Uterus (tissue), 4 donors: Measurements from ENCODE around the gene PTPRM. TPM values are rescaled to one million over a fixed set of nuclear protein-coding genes. Genes with fewer than 3 reads are reported as not detected.

ENCODE experiments used
- DNase-seq, 2 donors: peaks; one replicate each; pipeline ENCODE4 v3.0.0-alpha.2; 2019 to 2020
- H3K27ac ChIP-seq, 2 donors: fragments of 200-600 bp; sonication (generic); 1 replicate in 1 of 2; 2 replicates in 1 of 2; pipeline ENCODE4 v1.5.1; 2016 to 2018
- H3K27me3 ChIP-seq, 2 donors: fragments of 200-600 bp; sonication (generic); one replicate each; pipeline ENCODE4 v1.5.1; 2018 to 2019; ENCODE audit warnings: control low read depth in 1 of 2
- H3K36me3 ChIP-seq, 2 donors: fragments of 200-600 bp; sonication (generic); one replicate each; pipeline ENCODE4 v1.5.1; 2019; ENCODE audit warnings: control low read depth in 1 of 2
- H3K4me1 ChIP-seq, 2 donors: fragments of 200-600 bp; sonication (generic); one replicate each; pipeline ENCODE4 v1.5.1; 2018 to 2019; ENCODE audit warnings: control low read depth in 1 of 2
- H3K4me3 ChIP-seq, 2 donors: fragments of 200-600 bp; sonication (generic); 1 replicate in 1 of 2; 2 replicates in 1 of 2; pipeline ENCODE4 v1.5.1; 2018 to 2019; ENCODE audit warnings: mild to moderate bottlenecking in 1 of 2
- H3K9me3 ChIP-seq, 2 donors: fragments of 200-600 bp; sonication (generic); one replicate each; pipeline ENCODE4 v1.5.1; 2019; ENCODE audit warnings: control low read depth in 1 of 2
- CTCF ChIP-seq, 4 experiments: fragments of 200-600 bp in 2 of 4; fragments of 450-650 bp in 2 of 4; sonication (generic) in 2 of 4; IDR thresholded peaks; one replicate each; pipeline ENCODE4 v1.5.1; 2016 to 2019; ENCODE audit warnings: antibody characterized with exemption in 4 of 4, mild to moderate bottlenecking in 2 of 4, moderate library complexity in 1 of 4
- POLR2A ChIP-seq, 2 donors: fragments of 450-650 bp; IDR thresholded peaks; one replicate each; pipeline ENCODE4 v1.6.1; 2016; ENCODE audit warnings: antibody characterized with exemption in 2 of 2, mild to moderate bottlenecking in 1 of 2, moderate library complexity in 1 of 2
- intact Hi-C: fragments of 100-400 bp; cut with DNase I; formaldehyde crosslinking; loops from one replicate; pipeline ENCODE4 v1.15.1; 2023; ENCODE audit warnings: low total_unique reads
- total RNA-seq, 4 donors: library from RNA; depleted of rRNA in 3 of 4; stranded (reverse); fragments of >200 nt in 3 of 4; gene quantifications; one replicate each; pipeline versions ENCODE4 v1.1.0 to v1.2.4, GENCODE V29; 2014 to 2023
- donor health status: DM: yes; HTN: yes; CAD: no.

PTPRM gene
- total RNA-seq, 4 donors from 2014 or later: 62.0 to 127 (median 85.7) TPM

- H3K9me3 ChIP-seq: no peaks in the 10 kb centered on the region
- no peaks in the 10 kb centered on the region for H3K36me3 ChIP-seq
- no peak overlapping the region for H3K27ac ChIP-seq
- no peak for TF ChIP-seq CTCF (IDR thresholded peaks at IDR 0.05)
- TF ChIP-seq POLR2A (IDR thresholded peaks at IDR 0.05): no peak
- intact Hi-C loops: no loop called here
- H3K27me3 ChIP-seq: no peaks in the 10 kb centered on the region
- no peaks in the 10 kb centered on the region for H3K4me1 ChIP-seq
- no peak overlapping the region for H3K4me3 ChIP-seq
- no peak for DNase-seq
Observed at GRCh38 chr18:7571626-7572025, 4.5 kb downstream of the PTPRM start.

GRCh38 chr18:7572822-7573221 is 5.7 kb downstream of the PTPRM start:
- Histone ChIP-seq H3K4me3 (no peak overlapping the region), H3K27me3 (no peaks in the 10 kb centered on the region), H3K9me3 (no peaks in the 10 kb centered on the region), H3K4me1 (no peaks in the 10 kb centered on the region), H3K27ac (no peak overlapping the region), H3K36me3 (no peaks in the 10 kb centered on the region)
- DNase-seq: no peak
- TF ChIP-seq CTCF (IDR thresholded peaks at IDR 0.05): no peak
- no peak for TF ChIP-seq POLR2A (IDR thresholded peaks at IDR 0.05)
- intact Hi-C loops: no loop called here

GRCh38 chr18:7575465-7576028 is 8.4 kb downstream of the PTPRM start:
- Histone ChIP-seq H3K4me1 (no peaks in the 10 kb centered on the region), H3K27ac (no peak overlapping the region), H3K27me3 (no peaks in the 10 kb centered on the region), H3K36me3 (no peaks in the 10 kb centered on the region), H3K4me3 (no peak overlapping the region), H3K9me3 (no peaks in the 10 kb centered on the region)
- no peak for DNase-seq
- TF ChIP-seq CTCF (IDR thresholded peaks at IDR 0.05): no peak
- no peak for TF ChIP-seq POLR2A (IDR thresholded peaks at IDR 0.05)
- intact Hi-C loops: no loop called here

- Histone ChIP-seq H3K36me3 (no peaks in the 10 kb centered on the region), H3K4me3 (no peak overlapping the region), H3K9me3 (no peaks in the 10 kb centered on the region), H3K27me3 (no peaks in the 10 kb centered on the region), H3K4me1 (no peaks in the 10 kb centered on the region), H3K27ac (no peak overlapping the region)
- intact Hi-C loops: no loop called here
- TF ChIP-seq POLR2A (IDR thresholded peaks at IDR 0.05): no peak
- no peak for TF ChIP-seq CTCF (IDR thresholded peaks at IDR 0.05)
- no peak for DNase-seq
Observed at GRCh38 chr18:7576077-7576476, 9.0 kb downstream of the PTPRM start.

- TF ChIP-seq CTCF (IDR thresholded peaks at IDR 0.05) (no peak), POLR2A (IDR thresholded peaks at IDR 0.05) (no peak)
- no peaks in the 10 kb centered on the region for H3K4me1 ChIP-seq
- intact Hi-C loops: no loop called here
Observed at GRCh38 chr18:7576685-7577084, 9.6 kb downstream of the PTPRM start.

More at GRCh38 chr18:7576685-7577084, 9.6 kb downstream of the PTPRM start:
- Histone ChIP-seq H3K4me3 (no peak overlapping the region), H3K36me3 (no peaks in the 10 kb centered on the region), H3K27me3 (no peaks in the 10 kb centered on the region), H3K27ac (no peak overlapping the region), H3K9me3 (no peaks in the 10 kb centered on the region)
- DNase-seq: no peak
